Kidney (tissue), 14 donors: Measurements from ENCODE around the gene RUNDC3A. TPM values are rescaled to one million over a fixed set of nuclear protein-coding genes. Genes with fewer than 3 reads are reported as not detected.

ENCODE experiments used
- DNase-seq, 5 donors: peaks; one replicate each; pipeline ENCODE4 v3.0.0-alpha.2; 2013 to 2020
- FAIRE-seq: peaks from 2 replicates; lab custom pipeline; 2012; peaks lifted over from hg19 to GRCh38; lab: Jason Lieb, UNC
- H3K27ac ChIP-seq, 2 donors: one replicate each; pipeline ENCODE4 v1.7.0; 2013; ENCODE audit warnings: low read depth in 2 of 2, low read length in 2 of 2, inconsistent platforms in 1 of 2
- H3K27me3 ChIP-seq: one replicate; pipeline ENCODE4 v1.7.1; 2013; ENCODE audit warnings: low read length, inconsistent platforms; ENCODE audit not compliant: control insufficient read depth, insufficient read depth
- H3K36me3 ChIP-seq, 3 donors: one replicate each; pipeline versions ENCODE4 v1.7.0 to v1.7.1; 2013; ENCODE audit warnings: low read length in 3 of 3, control low read depth in 1 of 3, inconsistent platforms in 1 of 3; ENCODE audit not compliant: insufficient read depth in 3 of 3, control insufficient read depth in 2 of 3
- H3K4me1 ChIP-seq, 3 donors: one replicate each; pipeline versions ENCODE4 v1.7.0 to v1.7.1; 2013; ENCODE audit warnings: low read length in 3 of 3, inconsistent platforms in 1 of 3, low read depth in 1 of 3; ENCODE audit not compliant: control insufficient read depth in 2 of 3, insufficient read depth in 2 of 3
- H3K4me3 ChIP-seq, 3 donors: one replicate each; pipeline versions ENCODE4 v1.7.0 to v1.8.1; 2013; ENCODE audit warnings: low read length in 3 of 3, control low read depth in 1 of 3, inconsistent platforms in 1 of 3
- H3K9ac ChIP-seq, 3 donors: one replicate each; pipeline versions ENCODE4 v1.7.0 to v1.7.1; 2013; ENCODE audit warnings: low read length in 3 of 3, control low read depth in 1 of 3, inconsistent platforms in 1 of 3
- H3K9me3 ChIP-seq, 3 donors: one replicate each; pipeline versions ENCODE4 v1.7.0 to v1.7.1; 2013; ENCODE audit warnings: low read length in 3 of 3, control low read depth in 1 of 3, inconsistent platforms in 1 of 3; ENCODE audit not compliant: control insufficient read depth in 2 of 3, insufficient read depth in 1 of 3
- CTCF ChIP-seq: IDR thresholded peaks from 3 replicates; pipeline ENCODE4 v1.5.1; 2012; ENCODE audit warnings: mild to moderate bottlenecking, moderate library complexity, borderline replicate concordance; ENCODE audit not compliant: insufficient read depth; ENCODE audit errors: extremely low read depth
- intact Hi-C: fragments of 100-400 bp; cut with DNase I; formaldehyde crosslinking; loops from one replicate; pipeline ENCODE4 v1.11.1; 2022
- polyA plus RNA-seq: library from polyadenylated mRNA; stranded (reverse); fragments of 350-450 nt; fragmentation: Illumina TruSeq; extraction: RNeasy Lipid Tissue Mini Kit (QIAGEN cat#74804); gene quantifications from one replicate; pipeline ENCODE4 v1.2.3, GENCODE V29; 2014; ENCODE audit warnings: low read depth, low replicate concordance; ENCODE audit not compliant: insufficient read depth
- total RNA-seq: library from RNA; stranded (reverse); fragmentation: NEBNext Ultra II Directional; extraction: Animal tissue kit (Norgen Biotek cat#: 25700); gene quantifications from one replicate; pipeline ENCODE4 v1.2.1, GENCODE V29; 2021
- donor health status: control.
- donor health status: control.
- donor health status: control.
- donor health status: control.
- donor health status: control.
- donor health status: DM: yes; HTN: yes; CAD: no.
- donor health status: Normal renal cell carcinoma (clear cell type).

Gene RUNDC3A
- total and polyA plus RNA-seq, 2 donors from 2014 or later: 2.2 to 6.4 TPM

- no peak for TF ChIP-seq CTCF
- Histone ChIP-seq H3K4me3 (no peak overlapping the region), H3K36me3 (no peaks in the 10 kb centered on the region), H3K27me3 (no peaks in the 10 kb centered on the region), H3K9ac (no peak overlapping the region), H3K9me3 (no peaks in the 10 kb centered on the region), H3K27ac (no peak overlapping the region), H3K4me1 (no peaks in the 10 kb centered on the region)
- DNase-seq: no peak
- intact Hi-C loops: no loop called here
- FAIRE-seq: no peak
Measured at GRCh38 chr17:44262654-44263225, 45.7 kb upstream of the RUNDC3A start.

GRCh38 chr17:44263345-44263902 is 45.0 kb upstream of the RUNDC3A start:
- intact Hi-C loops: no loop called here
- FAIRE-seq: no peak
- TF ChIP-seq CTCF: no peak

GRCh38 chr17:44266402-44267164 is 41.8 kb upstream of the RUNDC3A start:
- no peaks in the 10 kb centered on the region for H3K9me3 ChIP-seq
- TF ChIP-seq CTCF: no peak
- no peaks in the 10 kb centered on the region for H3K27me3 ChIP-seq
- FAIRE-seq (no peak), DNase-seq (no peak)
- H3K9ac ChIP-seq: no peak overlapping the region
- intact Hi-C loops: no loop called here
- no peaks in the 10 kb centered on the region for H3K36me3 ChIP-seq
- H3K27ac ChIP-seq: no peak overlapping the region
- no peak overlapping the region for H3K4me3 ChIP-seq
- H3K4me1 ChIP-seq: peaks cover 0 to 3% (median 0%) of the 10 kb centered on the region in 3 donors

More at GRCh38 chr17:44263345-44263902, 45.0 kb upstream of the RUNDC3A start:
- Histone ChIP-seq H3K27me3 (no peaks in the 10 kb centered on the region), H3K4me3 (no peak overlapping the region), H3K27ac (no peak overlapping the region), H3K4me1 (no peaks in the 10 kb centered on the region), H3K36me3 (no peaks in the 10 kb centered on the region), H3K9me3 (no peaks in the 10 kb centered on the region), H3K9ac (no peak overlapping the region)
- no peak for DNase-seq
